Mesenchymal stem cell (in vitro differentiated cells and primary cell): ENCODE measurements around the gene NDUFA9.

Source experiments
- DNase-seq: peaks from one replicate; pipeline ENCODE4 v3.0.0-alpha.2; 2013
- H2AFZ ChIP-seq: one replicate; pipeline ENCODE4 v1.6.1; 2013; ENCODE audit warnings: low read depth, mild to moderate bottlenecking, control low read depth, inconsistent platforms, low read length, moderate library complexity
- H2AK5ac ChIP-seq: 2 replicates; pipeline ENCODE4 v1.6.1; 2013; ENCODE audit warnings: low read length, moderate library complexity, mild to moderate bottlenecking, inconsistent platforms; ENCODE audit not compliant: severe bottlenecking
- H2BK120ac ChIP-seq: one replicate; pipeline ENCODE4 v1.6.1; 2013; ENCODE audit warnings: low read depth, mild to moderate bottlenecking, inconsistent platforms, low read length, moderate library complexity
- H2BK12ac ChIP-seq, 2 experiments: one replicate each; pipeline ENCODE4 v1.6.1; 2013; ENCODE audit warnings: inconsistent platforms in 2 of 2, low read length in 2 of 2, mild to moderate bottlenecking in 2 of 2, moderate library complexity in 2 of 2, control low read depth in 1 of 2
- H2BK15ac ChIP-seq: one replicate; pipeline ENCODE4 v1.6.1; 2013; ENCODE audit warnings: mild to moderate bottlenecking, low read depth, inconsistent platforms; ENCODE audit not compliant: poor library complexity, severe bottlenecking
- H2BK5ac ChIP-seq: 2 replicates; pipeline ENCODE4 v1.6.1; 2013; ENCODE audit warnings: low read depth, mild to moderate bottlenecking, low read length, control low read depth, inconsistent platforms; ENCODE audit not compliant: poor library complexity, severe bottlenecking
- H3K14ac ChIP-seq, 2 experiments: one replicate each; pipeline ENCODE4 v1.6.1; 2013; ENCODE audit warnings: inconsistent platforms in 2 of 2, low read length in 2 of 2, control low read depth in 1 of 2, mild to moderate bottlenecking in 1 of 2, moderate library complexity in 1 of 2
- H3K18ac ChIP-seq, 2 experiments: one replicate each; pipeline ENCODE4 v1.6.1; 2013; ENCODE audit warnings: inconsistent platforms in 2 of 2, low read length in 2 of 2, control low read depth in 1 of 2, low read depth in 1 of 2, mild to moderate bottlenecking in 1 of 2
- H3K23ac ChIP-seq, 2 experiments: one replicate each; pipeline ENCODE4 v1.6.1; 2013; ENCODE audit warnings: inconsistent platforms in 2 of 2, low read length in 2 of 2, mild to moderate bottlenecking in 2 of 2, moderate library complexity in 2 of 2, control low read depth in 1 of 2
- H3K27ac ChIP-seq: 2 replicates; pipeline ENCODE4 v1.5.1; 2013; ENCODE audit warnings: mild to moderate bottlenecking, moderate library complexity, low read length, control low read depth, inconsistent platforms; ENCODE audit not compliant: poor library complexity, severe bottlenecking
- H3K27me3 ChIP-seq, 2 experiments: 2 replicates each; pipeline versions ENCODE4 v1.6.1 to v1.7.0; 2013; ENCODE audit warnings: low read length in 2 of 2, mild to moderate bottlenecking in 2 of 2, moderate library complexity in 2 of 2, control low read depth in 1 of 2, inconsistent platforms in 1 of 2; ENCODE audit not compliant: control insufficient read depth in 1 of 2, insufficient read depth in 1 of 2
- H3K36me3 ChIP-seq, 2 experiments: 2 replicates each; pipeline versions ENCODE4 v1.6.1 to v1.7.0; 2013; ENCODE audit warnings: low read length in 2 of 2, control low read depth in 1 of 2, inconsistent platforms in 1 of 2, low read depth in 1 of 2, mild to moderate bottlenecking in 1 of 2; ENCODE audit not compliant: insufficient read depth in 2 of 2, control insufficient read depth in 1 of 2
- H3K4ac ChIP-seq, 2 experiments: one replicate each; pipeline ENCODE4 v1.6.1; 2013; ENCODE audit warnings: inconsistent platforms in 2 of 2, low read length in 2 of 2, mild to moderate bottlenecking in 2 of 2, moderate library complexity in 2 of 2, control low read depth in 1 of 2, low read depth in 1 of 2
- H3K4me1 ChIP-seq: 2 replicates; pipeline ENCODE4 v1.6.1; 2013; ENCODE audit warnings: low read depth, low read length, control low read depth; ENCODE audit not compliant: control insufficient read depth, insufficient read depth
- H3K4me2 ChIP-seq: 2 replicates; pipeline ENCODE4 v1.6.1; 2013; ENCODE audit warnings: low read length, mild to moderate bottlenecking, inconsistent platforms; ENCODE audit not compliant: poor library complexity, severe bottlenecking
- H3K4me3 ChIP-seq, 2 experiments: 2 replicates each; pipeline versions ENCODE4 v1.5.1 to v1.7.0; 2013; ENCODE audit warnings: low read length in 2 of 2, mild to moderate bottlenecking in 2 of 2, control low read depth in 1 of 2, low read depth in 1 of 2; ENCODE audit not compliant: insufficient read depth in 1 of 2
- H3K79me1 ChIP-seq: replicated peaks from 2 replicates; pipeline ENCODE4 v1.6.1; 2013; ENCODE audit warnings: mild to moderate bottlenecking, control low read depth, low read length, inconsistent platforms; ENCODE audit not compliant: poor library complexity, severe bottlenecking
- H3K9ac ChIP-seq: 2 replicates; pipeline ENCODE4 v1.7.0; 2013; ENCODE audit warnings: mild to moderate bottlenecking, low read length, moderate library complexity
- H3K9me3 ChIP-seq: 2 replicates; pipeline ENCODE4 v1.7.0; 2013; ENCODE audit warnings: mild to moderate bottlenecking, low read length; ENCODE audit not compliant: control insufficient read depth
- H4K8ac ChIP-seq: one replicate; pipeline ENCODE4 v1.6.1; 2013; ENCODE audit warnings: inconsistent platforms, mild to moderate bottlenecking, low read length, moderate library complexity
- H4K91ac ChIP-seq: one replicate; pipeline ENCODE4 v1.6.1; 2013; ENCODE audit warnings: mild to moderate bottlenecking, low read length, inconsistent platforms
- WGBS: methylation state at CpG from one replicate; pipeline ENCODE4 v1.1.7; 2013; ENCODE audit warnings: mixed read lengths; 5-methylcytosine and 5-hydroxymethylcytosine counted together

The NDUFA9 gene

GRCh38 chr12:4653257-4653656, 4.3 kb downstream of the NDUFA9 start:
- Histone ChIP-seq H4K91ac (no peak overlapping the region), H2AK5ac (no peak overlapping the region), H3K9ac (no peak overlapping the region), H3K79me1 (peaks cover 22% of the 10 kb centered on the region), H3K4ac (no peak overlapping the region), H3K14ac (no peak overlapping the region), H2AFZ (no peak overlapping the region), H2BK12ac (no peak overlapping the region), H3K27me3 (no peaks in the 10 kb centered on the region), H4K8ac (no peak overlapping the region), H2BK5ac (no peak overlapping the region), H2BK120ac (no peak overlapping the region), H3K27ac (no peak overlapping the region), H3K23ac (no peak overlapping the region), H3K18ac (no peak overlapping the region), H3K36me3 (peaks cover 7 to 43% of the 10 kb centered on the region in 2 experiments), H3K4me3 (no peak overlapping the region), H3K4me1 (no peaks in the 10 kb centered on the region), H3K4me2 (no peak overlapping the region), H2BK15ac (no peak overlapping the region), H3K9me3 (no peaks in the 10 kb centered on the region)
- peak; percentile 5 for DNase-seq

GRCh38 chr12:4653691-4654090, 4.8 kb downstream of the NDUFA9 start:
- Histone ChIP-seq H4K91ac (no peak overlapping the region), H2AFZ (no peak overlapping the region), H3K4ac (no peak overlapping the region), H3K27ac (no peak overlapping the region), H2BK15ac (no peak overlapping the region), H3K9ac (no peak overlapping the region), H3K79me1 (peaks cover 19% of the 10 kb centered on the region), H4K8ac (no peak overlapping the region), H3K9me3 (no peaks in the 10 kb centered on the region), H3K23ac (no peak overlapping the region), H3K36me3 (peaks cover 7 to 46% of the 10 kb centered on the region in 2 experiments), H3K4me2 (no peak overlapping the region), H2BK5ac (no peak overlapping the region), H3K18ac (no peak overlapping the region), H2BK12ac (no peak overlapping the region), H2AK5ac (no peak overlapping the region), H3K4me3 (no peak overlapping the region), H2BK120ac (no peak overlapping the region), H3K4me1 (no peaks in the 10 kb centered on the region), H3K14ac (no peak overlapping the region), H3K27me3 (no peaks in the 10 kb centered on the region)
- no peak for DNase-seq
- 100% methylated on average over 1 of the region's 2 CpGs for WGBS

GRCh38 chr12:4663971-4664505, 15.1 kb downstream of the NDUFA9 start:
- no peak overlapping the region for H4K8ac ChIP-seq
- H3K27me3 ChIP-seq = no peaks in the 10 kb centered on the region
- no peak overlapping the region for H3K4ac ChIP-seq
- H3K79me1 ChIP-seq = peaks cover 23% of the 10 kb centered on the region
- H3K4me1 ChIP-seq = no peaks in the 10 kb centered on the region
- H3K27ac ChIP-seq = no peak overlapping the region
- no peak overlapping the region for H3K14ac ChIP-seq
- H3K18ac ChIP-seq = no peak overlapping the region
- H2BK5ac ChIP-seq = no peak overlapping the region
- no peak overlapping the region for H2BK12ac ChIP-seq
- no peak overlapping the region for H2BK120ac ChIP-seq
- no peak overlapping the region for H4K91ac ChIP-seq
- H2AK5ac ChIP-seq = no peak overlapping the region
- peaks cover 19 to 89% of the 10 kb centered on the region in 2 experiments for H3K36me3 ChIP-seq
- H2AFZ ChIP-seq = no peak overlapping the region
- peak overlapping the region; percentile 75 for H3K9ac ChIP-seq
- no peak overlapping the region for H2BK15ac ChIP-seq
- no peak overlapping the region for H3K4me2 ChIP-seq
- H3K9me3 ChIP-seq = peaks cover 3% of the 10 kb centered on the region
- DNase-seq = peak; percentile 68
- 59% methylated on average over 3 of the region's 3 CpGs for WGBS
- H3K23ac ChIP-seq = no peak overlapping the region
- no peak overlapping the region for H3K4me3 ChIP-seq

GRCh38 chr12:4665236-4665635, 16.3 kb downstream of the NDUFA9 start:
- Histone ChIP-seq H3K9me3 (peaks cover 3% of the 10 kb centered on the region), H3K27ac (no peak overlapping the region), H3K23ac (no peak overlapping the region), H3K14ac (no peak overlapping the region), H3K27me3 (no peaks in the 10 kb centered on the region), H3K9ac (no peak overlapping the region), H2BK5ac (no peak overlapping the region), H3K4me1 (no peaks in the 10 kb centered on the region), H3K4ac (no peak overlapping the region), H2AFZ (no peak overlapping the region), H3K4me2 (no peak overlapping the region), H3K79me1 (peaks cover 16% of the 10 kb centered on the region), H2BK120ac (no peak overlapping the region), H3K18ac (no peak overlapping the region), H2BK15ac (no peak overlapping the region), H3K36me3 (peaks cover 17 to 89% of the 10 kb centered on the region in 2 experiments), H3K4me3 (no peak overlapping the region), H4K91ac (no peak overlapping the region), H2AK5ac (no peak overlapping the region), H2BK12ac (no peak overlapping the region), H4K8ac (no peak overlapping the region)
- DNase-seq = no peak
- 100% methylated on average over 1 of the region's 3 CpGs for WGBS
